IMR-90 (cell line): ENCODE data around the gene MYBPH.

ENCODE experiments used
- BHLHE40 ChIP-seq: fragments of 150-350 bp; IDR thresholded peaks from 2 replicates; pipeline ENCODE4 v1.6.1; 2016; ENCODE audit warnings: mild to moderate bottlenecking, low read depth, low read length
- CEBPB ChIP-seq: IDR thresholded peaks from 2 replicates; pipeline ENCODE4 v1.6.1; 2012; ENCODE audit warnings: low read depth, low read length, improper control_type of control experiment
- CHD1 ChIP-seq: IDR thresholded peaks from 2 replicates; pipeline ENCODE4 v1.6.1; 2012; ENCODE audit warnings: low read depth, low read length, improper control_type of control experiment
- FOS ChIP-seq: fragments of 150-350 bp; IDR thresholded peaks from 2 replicates; pipeline ENCODE4 v1.6.1; 2016; ENCODE audit warnings: low read depth, low read length
- POLR2A ChIP-seq: IDR thresholded peaks from 2 replicates; pipeline ENCODE4 v1.6.1; 2012; ENCODE audit warnings: mild to moderate bottlenecking, low read depth, low read length
- RAD21 ChIP-seq: IDR thresholded peaks from 2 replicates; pipeline ENCODE4 v1.6.1; 2012; ENCODE audit warnings: low read length, improper control_type of control experiment
- RFX5 ChIP-seq: IDR thresholded peaks from 2 replicates; pipeline ENCODE4 v1.8.0; 2012; ENCODE audit warnings: low read depth, mild to moderate bottlenecking, low read length, moderate library complexity
- TF ChIP-seq, protein P1 (sequence below): conservative IDR thresholded peaks from 2 replicates; pipeline ENCODE4 v1.5.1; 2012; ENCODE audit warnings: mild to moderate bottlenecking, low read depth, low read length, improper control_type of control experiment

- TF ChIP-seq, protein P1, sequence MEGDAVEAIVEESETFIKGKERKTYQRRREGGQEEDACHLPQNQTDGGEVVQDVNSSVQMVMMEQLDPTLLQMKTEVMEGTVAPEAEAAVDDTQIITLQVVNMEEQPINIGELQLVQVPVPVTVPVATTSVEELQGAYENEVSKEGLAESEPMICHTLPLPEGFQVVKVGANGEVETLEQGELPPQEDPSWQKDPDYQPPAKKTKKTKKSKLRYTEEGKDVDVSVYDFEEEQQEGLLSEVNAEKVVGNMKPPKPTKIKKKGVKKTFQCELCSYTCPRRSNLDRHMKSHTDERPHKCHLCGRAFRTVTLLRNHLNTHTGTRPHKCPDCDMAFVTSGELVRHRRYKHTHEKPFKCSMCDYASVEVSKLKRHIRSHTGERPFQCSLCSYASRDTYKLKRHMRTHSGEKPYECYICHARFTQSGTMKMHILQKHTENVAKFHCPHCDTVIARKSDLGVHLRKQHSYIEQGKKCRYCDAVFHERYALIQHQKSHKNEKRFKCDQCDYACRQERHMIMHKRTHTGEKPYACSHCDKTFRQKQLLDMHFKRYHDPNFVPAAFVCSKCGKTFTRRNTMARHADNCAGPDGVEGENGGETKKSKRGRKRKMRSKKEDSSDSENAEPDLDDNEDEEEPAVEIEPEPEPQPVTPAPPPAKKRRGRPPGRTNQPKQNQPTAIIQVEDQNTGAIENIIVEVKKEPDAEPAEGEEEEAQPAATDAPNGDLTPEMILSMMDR: no peak
- TF ChIP-seq RAD21 (no peak), CEBPB (no peak), POLR2A (no peak), CHD1 (no peak), BHLHE40 (no peak), RFX5 (no peak), FOS (no peak)
These were observed 1.2 kb downstream of the MYBPH start for GRCh38 chr1:203174324-203174985.
